ENCODE results near the gene FLOT2.

Gene FLOT2

GRCh38 chr17:28865946-28866752, 31.4 kb downstream of the FLOT2 start:
- peak overlapping the region; percentile 34; the same call in 1 of the 2 replicates for H3K27ac ChIP-seq

GRCh38 chr17:28864991-28865849, 32.3 kb downstream of the FLOT2 start:
- H3K27ac ChIP-seq, result no peak overlapping the region
- TF ChIP-seq CTCF (conservative IDR thresholded peaks at IDR 0.05), result no peak
- TF ChIP-seq ZFX (IDR thresholded peaks at IDR 0.05), result no peak

More at GRCh38 chr17:28865946-28866752, 31.4 kb downstream of the FLOT2 start:
- no peak for TF ChIP-seq ZFX (IDR thresholded peaks at IDR 0.05)

- TF ChIP-seq CTCF (conservative IDR thresholded peaks at IDR 0.05) (no peak), ZFX (IDR thresholded peaks at IDR 0.05) (no peak)
- H3K27ac ChIP-seq, result no peak overlapping the region
Observed at GRCh38 chr17:28863953-28864352, 33.6 kb downstream of the FLOT2 start.

- no peak for TF ChIP-seq ZFX (IDR thresholded peaks at IDR 0.05)
- TF ChIP-seq CTCF (conservative IDR thresholded peaks at IDR 0.05), result no peak
- H3K27ac ChIP-seq, result no peak overlapping the region
Observed at GRCh38 chr17:28862561-28862960, 35.0 kb downstream of the FLOT2 start.

GRCh38 chr17:28861393-28862203, 35.9 kb downstream of the FLOT2 start:
- no peak for TF ChIP-seq ZFX (IDR thresholded peaks at IDR 0.05)
- no peak for TF ChIP-seq CTCF (conservative IDR thresholded peaks at IDR 0.05)
- no peak overlapping the region for H3K27ac ChIP-seq

GRCh38 chr17:28860363-28860808, 37.1 kb downstream of the FLOT2 start:
- H3K27ac ChIP-seq, result no peak overlapping the region
- TF ChIP-seq ZFX (IDR thresholded peaks at IDR 0.05) (no peak), CTCF (conservative IDR thresholded peaks at IDR 0.05) (no peak)

- TF ChIP-seq ZFX (IDR thresholded peaks at IDR 0.05), result no peak
- no peak for TF ChIP-seq CTCF (conservative IDR thresholded peaks at IDR 0.05)
- H3K27ac ChIP-seq, result no peak overlapping the region
Observed at GRCh38 chr17:28858801-28859355, 38.7 kb downstream of the FLOT2 start.
